Activated CD8-positive, alpha-beta memory T cell treated with anti-CD3 and anti-CD28 coated beads, Interleukin-2, amount 50 U/mL, for 4 hours (primary cell): ENCODE results near the gene BTBD16.

Source experiments
- DNase-seq: peaks from one replicate; pipeline ENCODE4 v3.0.0-alpha.2; 2020

The BTBD16 gene

DNA sequence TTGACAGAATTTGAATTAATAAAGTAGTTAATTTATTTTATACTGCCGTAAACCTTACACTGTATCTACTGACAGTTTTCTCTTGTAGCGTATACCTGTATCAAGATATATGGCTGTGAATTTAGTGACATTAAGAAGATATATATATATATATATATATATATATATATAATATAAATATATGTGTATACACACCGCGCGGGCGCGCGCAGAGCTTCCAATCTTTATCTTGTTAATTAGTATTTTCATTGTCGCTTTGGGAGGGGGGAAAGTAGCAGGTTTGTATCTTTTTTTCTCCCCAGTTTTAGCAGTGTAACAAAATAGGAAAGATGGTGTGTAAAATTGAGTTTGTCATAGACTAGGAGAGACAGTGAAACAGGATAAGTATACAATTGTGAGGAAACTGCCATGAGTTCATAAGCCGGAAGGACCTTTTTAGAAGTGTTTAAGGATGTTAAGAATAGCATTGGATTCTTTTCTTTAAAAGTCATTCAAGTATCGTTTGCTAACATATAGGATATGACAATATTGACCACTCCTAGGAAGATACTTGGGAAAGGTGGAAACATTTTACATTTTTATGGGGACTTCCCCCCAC, 105.4 kb downstream of the BTBD16 start:
- DNase-seq, result no peak

DNA sequence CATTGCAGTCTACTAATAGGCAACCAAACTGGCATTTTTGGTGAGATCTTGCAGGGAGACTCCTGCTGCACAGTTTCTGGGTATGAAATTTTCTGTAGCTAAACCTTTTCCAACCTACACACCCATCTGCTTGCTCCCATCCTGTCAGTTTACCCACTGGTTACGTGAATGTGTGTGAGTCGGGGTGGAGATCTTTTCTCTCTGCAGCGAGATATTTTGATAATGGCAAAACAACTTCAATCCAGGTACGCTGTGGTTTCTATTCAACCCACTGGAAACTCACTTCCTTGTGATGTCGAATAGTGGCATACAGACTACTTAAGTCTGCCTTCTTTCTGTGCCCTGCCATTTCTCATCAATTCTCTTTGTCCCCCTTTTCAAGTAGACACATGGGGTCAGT, 107.9 kb downstream of the BTBD16 start:
- no peak for DNase-seq

DNA sequence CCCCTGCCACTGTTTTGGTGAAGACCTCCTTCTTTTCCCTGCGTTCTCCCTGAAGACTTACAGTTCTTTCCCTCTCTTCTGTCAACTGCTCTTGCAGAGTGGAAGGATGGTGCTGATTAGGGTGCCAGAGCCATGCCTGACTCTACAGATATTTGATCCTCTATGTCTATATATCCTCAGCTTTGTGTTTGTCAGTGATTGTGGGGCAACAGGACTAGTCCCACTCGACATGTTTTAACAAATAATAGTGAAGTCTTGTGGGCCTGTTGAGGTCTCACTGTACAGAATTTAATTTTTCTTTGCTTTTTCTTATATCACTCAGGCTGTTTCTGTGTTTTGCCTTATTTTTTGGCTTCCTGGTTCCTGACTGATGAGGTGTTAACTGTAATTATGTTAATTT, 108.4 kb downstream of the BTBD16 start:
- DNase-seq, result no peak

DNA sequence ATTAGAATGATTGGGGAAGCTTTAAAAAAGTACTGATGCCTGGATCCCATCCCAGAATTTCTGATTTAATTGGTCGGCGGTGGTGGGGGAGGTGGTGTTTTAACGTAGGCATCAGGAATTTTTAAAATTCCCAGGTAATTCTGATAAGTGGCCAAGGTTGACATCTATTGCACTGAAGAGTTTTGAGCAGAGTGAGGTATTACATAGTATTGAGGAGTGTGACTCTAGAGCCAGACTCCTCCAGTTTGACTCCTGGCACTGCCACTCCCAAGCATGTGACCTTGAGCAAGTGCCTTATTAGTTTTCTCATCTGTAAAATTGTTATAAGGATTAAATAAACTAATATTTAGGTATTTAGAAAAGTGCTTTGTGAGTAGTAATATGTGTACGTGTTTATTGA, 109.6 kb downstream of the BTBD16 start:
- no peak for DNase-seq

DNA sequence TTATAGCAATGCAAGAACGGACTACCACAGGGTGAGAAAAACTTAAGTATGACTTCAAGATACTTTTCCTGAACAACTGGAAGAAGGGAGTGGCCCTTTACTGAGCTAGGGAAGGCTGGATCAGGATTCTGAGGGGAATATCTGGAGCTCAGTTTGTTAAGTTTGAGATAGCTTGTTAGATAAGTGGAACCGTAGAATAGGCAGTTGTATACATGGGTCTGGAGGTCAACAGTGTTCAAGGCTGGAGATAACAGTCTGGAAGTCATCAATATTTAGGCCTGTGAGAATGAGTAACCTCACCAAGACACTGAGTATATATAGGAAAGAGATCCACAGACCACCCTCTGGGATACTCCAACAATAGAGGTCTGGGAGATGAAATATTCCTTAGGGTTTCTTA, 110.6 kb downstream of the BTBD16 start:
- DNase-seq, result no peak

DNA sequence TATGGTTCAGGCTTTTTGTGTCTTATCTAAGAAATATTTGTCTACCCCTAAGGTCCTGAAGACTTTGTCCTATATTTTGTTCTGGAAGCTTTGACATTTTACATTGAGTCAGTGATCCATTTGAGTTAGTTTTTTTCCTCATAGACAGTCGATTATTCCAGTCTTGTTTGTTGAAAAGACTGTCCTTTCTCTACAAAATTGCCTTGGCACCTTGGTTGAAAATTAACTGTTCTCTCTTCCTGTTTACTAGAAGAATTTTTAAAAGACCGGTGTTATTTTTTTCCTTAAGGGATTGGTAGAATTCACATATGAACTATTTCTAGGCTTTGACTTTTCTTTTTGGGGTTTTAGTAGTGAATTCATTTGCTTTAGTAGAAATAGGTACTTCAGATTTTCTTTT, 115.4 kb downstream of the BTBD16 start:
- no peak for DNase-seq

DNA sequence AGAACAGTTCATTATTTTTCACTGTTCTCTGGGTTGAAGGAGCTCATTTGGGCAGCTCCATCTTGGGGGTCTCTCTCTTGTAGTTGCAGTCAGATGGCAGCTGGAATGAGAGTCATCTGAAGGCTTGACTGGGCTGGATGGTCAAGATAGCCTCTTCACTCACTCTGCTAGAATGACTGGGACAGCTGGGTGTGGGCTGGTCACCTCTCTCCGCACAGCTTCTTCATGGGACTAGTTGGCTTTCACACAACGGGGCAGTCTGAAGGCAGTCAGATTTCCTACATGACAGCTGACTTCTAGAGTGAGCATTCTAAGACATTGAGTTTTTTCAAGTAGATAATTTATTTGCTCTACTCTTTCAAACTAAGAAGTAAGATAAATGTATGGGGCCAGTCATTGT, 116.5 kb downstream of the BTBD16 start:
- DNase-seq, result no peak
